Activated T-helper 1 cell treated with anti-CD3 and anti-CD28 coated beads, Interleukin-12 subunit alpha, Interleukin-12 subunit beta, Interleukin-2, Interleukin-4 antibody, amounts not matched to agents 30 ng/mL and 10 ng/mL and 1 ng/mL, durations not matched to agents 14 hours and 24 hours and 36 hours (primary cell): Measurements from ENCODE around the gene CUX1. TPM values are rescaled to one million over a fixed set of nuclear protein-coding genes. Genes with fewer than 3 reads are reported as not detected.
"Not testable (repeated sequence)": the region's sequence is repeated elsewhere in the genome, so short reads cannot be mapped to it uniquely, and the experiment has no call there.

Source experiments
- DNase-seq: peaks from one replicate; pipeline ENCODE4 v3.0.0; 2021; ENCODE audit warnings: low spot score
- H3K27ac Mint-ChIP-seq: one replicate; pipeline ENCODE4 v1.8.0; 2021; ENCODE audit warnings: mild to moderate bottlenecking, mixed read lengths
- H3K27me3 Mint-ChIP-seq: one replicate; pipeline ENCODE4 v1.8.0; 2022; ENCODE audit warnings: mild to moderate bottlenecking, moderate library complexity, mixed read lengths; ENCODE audit not compliant: insufficient read depth
- H3K36me3 Mint-ChIP-seq: one replicate; pipeline ENCODE4 v1.8.0; 2021; ENCODE audit warnings: low read depth, mixed read lengths
- H3K4me1 Mint-ChIP-seq: one replicate; pipeline ENCODE4 v1.8.0; 2021; ENCODE audit warnings: low read depth, mixed read lengths
- H3K4me3 Mint-ChIP-seq: one replicate; pipeline ENCODE4 v1.8.0; 2021; ENCODE audit warnings: mild to moderate bottlenecking, moderate library complexity, mixed read lengths
- H3K9me3 Mint-ChIP-seq: one replicate; pipeline ENCODE4 v1.8.0; 2021; ENCODE audit warnings: mixed read lengths
- intact Hi-C: fragments of 100-400 bp; cut with micrococcal nuclease; formaldehyde crosslinking; loops from one replicate; pipeline ENCODE4 v1.15.1; 2024
- total RNA-seq: library from RNA; stranded (reverse); gene quantifications from 2 replicates; pipeline ENCODE4 v1.2.3, GENCODE V29; 2022

The CUX1 gene
- total RNA-seq, 1 donor from 2014 or later = 26.9 TPM

- no peak overlapping the region for H3K27ac Mint-ChIP-seq
- intact Hi-C loops = no loop called here
- no peak for DNase-seq
- H3K9me3 Mint-ChIP-seq = no peaks in the 10 kb centered on the region
- no peak overlapping the region for H3K4me3 Mint-ChIP-seq
- H3K4me1 Mint-ChIP-seq = no peaks in the 10 kb centered on the region
- H3K27me3 Mint-ChIP-seq = no peaks in the 10 kb centered on the region
- no peaks in the 10 kb centered on the region for H3K36me3 Mint-ChIP-seq
Observed at GRCh38 chr7:101976411-101976810, 159.0 kb downstream of the CUX1 start.

- intact Hi-C loops = no loop called here
- Mint-ChIP-seq H3K27me3 (no peaks in the 10 kb centered on the region), H3K36me3 (no peaks in the 10 kb centered on the region), H3K4me3 (no peak overlapping the region), H3K4me1 (no peaks in the 10 kb centered on the region), H3K27ac (no peak overlapping the region), H3K9me3 (no peaks in the 10 kb centered on the region)
- DNase-seq = no peak
Observed at GRCh38 chr7:101977249-101977648, 159.8 kb downstream of the CUX1 start.

- Mint-ChIP-seq H3K27ac (no peak overlapping the region), H3K4me3 (no peak overlapping the region), H3K4me1 (no peaks in the 10 kb centered on the region), H3K36me3 (no peaks in the 10 kb centered on the region), H3K9me3 (no peaks in the 10 kb centered on the region), H3K27me3 (no peaks in the 10 kb centered on the region)
- intact Hi-C loops = no loop called here
- DNase-seq = no peak
Observed at GRCh38 chr7:101978683-101979082, 161.3 kb downstream of the CUX1 start.

- no peaks in the 10 kb centered on the region for H3K27me3 Mint-ChIP-seq
- H3K27ac Mint-ChIP-seq = no peak overlapping the region
- H3K4me3 Mint-ChIP-seq = no peak overlapping the region
- no peak for DNase-seq
- H3K36me3 Mint-ChIP-seq = no peaks in the 10 kb centered on the region
- H3K4me1 Mint-ChIP-seq = no peaks in the 10 kb centered on the region
- H3K9me3 Mint-ChIP-seq = no peaks in the 10 kb centered on the region
- intact Hi-C loops = no loop called here
Observed at GRCh38 chr7:101983147-101983811, 165.9 kb downstream of the CUX1 start.

DNA sequence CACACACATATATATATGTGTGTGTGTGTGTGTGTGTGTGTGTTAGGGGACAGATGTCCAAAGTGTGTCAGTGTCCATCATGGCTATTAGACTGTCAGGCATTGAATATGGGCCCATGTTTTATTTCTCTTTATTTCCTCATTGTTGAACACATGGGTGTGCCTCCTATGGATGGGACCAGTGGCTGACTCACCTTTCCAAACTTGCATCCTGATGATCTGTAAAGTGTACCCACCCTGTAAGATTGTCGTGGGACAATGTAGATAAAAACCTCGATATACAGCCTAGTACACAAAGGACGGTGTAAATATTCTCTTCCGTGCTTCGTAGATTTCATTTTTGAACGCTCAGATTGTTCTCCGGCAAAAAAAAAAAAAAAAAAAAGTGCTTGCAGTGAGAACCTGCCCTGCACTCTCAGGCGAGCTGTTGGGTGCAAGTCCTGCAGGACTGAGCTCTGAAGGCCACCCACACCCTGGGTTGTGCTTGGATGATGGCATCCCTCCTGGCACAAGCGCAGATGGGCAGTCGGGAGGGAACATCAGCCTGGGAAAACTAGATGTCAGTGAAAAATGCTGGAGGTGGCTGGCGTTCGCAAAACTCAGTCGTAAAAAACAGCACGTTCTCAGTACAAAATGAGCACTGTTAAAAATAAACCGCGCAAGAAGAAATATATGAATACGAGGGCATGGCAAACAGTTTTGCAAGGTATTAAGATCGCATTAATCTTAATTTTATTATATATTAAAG, 166.9 kb downstream of the CUX1 start:
- no peaks in the 10 kb centered on the region for H3K4me1 Mint-ChIP-seq
- no peak for DNase-seq
- intact Hi-C loops = no loop called here
- no peak overlapping the region for H3K27ac Mint-ChIP-seq
- no peaks in the 10 kb centered on the region for H3K27me3 Mint-ChIP-seq
- H3K4me3 Mint-ChIP-seq = no peak overlapping the region
- H3K36me3 Mint-ChIP-seq = no peaks in the 10 kb centered on the region
- H3K9me3 Mint-ChIP-seq = no peaks in the 10 kb centered on the region

DNA sequence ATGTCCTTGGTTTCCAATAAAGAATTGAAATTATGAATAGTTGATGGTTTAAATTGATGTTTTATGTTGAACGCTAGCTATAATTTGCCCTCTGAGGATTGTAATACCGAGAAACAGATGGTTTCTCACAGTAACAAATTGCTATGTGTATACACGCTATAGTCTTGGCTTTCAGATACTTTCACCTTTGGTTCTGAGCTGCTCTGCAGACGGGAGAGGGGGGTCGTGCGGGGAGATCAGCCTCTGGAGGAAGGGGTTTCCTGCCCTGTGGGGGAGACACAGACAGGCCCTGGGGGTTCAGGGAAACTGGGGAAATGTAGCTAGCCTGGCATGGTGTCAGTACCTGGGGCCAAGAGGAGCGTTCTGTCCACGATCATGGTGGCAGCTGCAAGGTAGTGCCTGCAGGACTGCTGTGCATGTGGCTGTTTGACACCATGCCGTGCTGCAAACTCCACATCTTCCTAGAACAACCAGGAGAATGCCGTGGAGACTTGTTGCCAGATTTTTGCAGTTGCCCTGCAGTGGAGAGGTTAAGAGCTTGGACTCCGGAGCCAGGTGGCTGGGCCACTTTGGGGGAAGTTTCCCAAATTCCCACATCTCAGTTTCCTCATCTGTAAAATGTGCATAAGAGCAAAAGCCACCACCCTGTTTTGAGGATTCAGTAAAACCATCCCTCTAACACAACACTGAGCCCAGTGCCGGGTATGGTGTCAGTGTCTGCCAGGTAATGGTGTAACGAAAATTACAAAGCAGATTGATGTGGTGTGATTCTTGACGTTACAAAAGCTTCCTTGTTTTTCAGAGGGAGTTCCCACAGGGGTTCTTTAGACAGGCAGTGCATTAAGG, 167.9 kb downstream of the CUX1 start:
- Mint-ChIP-seq H3K27me3 (no peaks in the 10 kb centered on the region), H3K4me3 (no peak overlapping the region), H3K36me3 (no peaks in the 10 kb centered on the region), H3K4me1 (no peaks in the 10 kb centered on the region), H3K27ac (no peak overlapping the region), H3K9me3 (no peaks in the 10 kb centered on the region)
- intact Hi-C loops = no loop called here
- DNase-seq = no peak

- Mint-ChIP-seq H3K27ac (no peak overlapping the region), H3K4me3 (no peak overlapping the region), H3K36me3 (no peaks in the 10 kb centered on the region), H3K4me1 (peaks cover 4% of the 10 kb centered on the region), H3K27me3 (no peaks in the 10 kb centered on the region), H3K9me3 (no peaks in the 10 kb centered on the region)
- no peak for DNase-seq
- intact Hi-C loops = no loop called here
Observed at GRCh38 chr7:101985903-101986734, 168.7 kb downstream of the CUX1 start.

GRCh38 chr7:101987494-101987893, 170.1 kb downstream of the CUX1 start:
- intact Hi-C loops = no loop called here
- H3K27ac Mint-ChIP-seq = no peak overlapping the region
- H3K36me3 Mint-ChIP-seq = no peaks in the 10 kb centered on the region
- H3K9me3 Mint-ChIP-seq = no peaks in the 10 kb centered on the region
- peaks cover 5% of the 10 kb centered on the region for H3K4me1 Mint-ChIP-seq
- no peak for DNase-seq
- H3K27me3 Mint-ChIP-seq = no peaks in the 10 kb centered on the region
- H3K4me3 Mint-ChIP-seq = no peak overlapping the region

DNA sequence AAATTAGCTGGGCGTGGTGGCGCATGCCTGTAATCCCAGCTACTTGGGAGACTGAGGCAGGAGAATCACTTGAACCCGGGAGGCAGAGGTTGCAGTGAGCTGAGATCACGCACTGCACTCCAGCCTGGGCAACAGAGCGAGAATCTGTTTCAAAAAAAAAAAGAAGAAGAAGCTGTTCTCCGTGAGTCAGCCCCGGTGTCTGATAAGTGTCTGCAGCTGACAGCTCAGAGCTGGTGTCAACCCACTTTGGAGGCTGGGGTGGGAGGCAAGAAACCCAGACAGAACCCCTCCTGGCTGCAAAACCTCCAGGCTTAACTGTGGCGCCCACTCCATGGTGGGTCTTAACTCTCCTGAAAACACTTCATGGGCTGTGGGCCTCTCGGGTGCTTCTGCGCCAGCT, 170.6 kb downstream of the CUX1 start:
- H3K27ac Mint-ChIP-seq, DNase-seq, H3K4me3 Mint-ChIP-seq, H3K27me3 Mint-ChIP-seq, intact Hi-C loops, H3K9me3 Mint-ChIP-seq, H3K4me1 Mint-ChIP-seq, H3K36me3 Mint-ChIP-seq: not testable (repeated sequence)

DNA sequence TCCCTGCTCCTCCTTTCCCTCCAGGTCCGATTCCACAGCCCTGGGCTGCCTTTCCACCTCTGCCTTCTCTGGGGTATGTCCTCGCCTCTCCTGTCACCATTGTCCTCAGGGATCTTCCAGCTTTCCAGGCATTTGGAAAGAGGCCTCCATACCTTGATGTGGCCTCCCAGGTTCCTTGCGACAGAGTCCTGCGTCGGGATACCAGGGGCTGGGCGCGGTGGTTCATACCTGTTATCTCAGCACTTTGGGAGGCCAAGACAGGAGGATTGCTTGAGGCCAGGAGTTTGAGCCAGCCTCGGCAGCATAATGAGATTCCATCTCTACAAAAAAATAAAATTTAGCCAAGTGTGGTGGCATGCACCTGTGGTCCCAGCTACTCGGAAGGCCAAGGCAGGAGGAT, 171.1 kb downstream of the CUX1 start:
- intact Hi-C loops = no loop called here
- Mint-ChIP-seq H3K4me1 (peaks cover 5% of the 10 kb centered on the region), H3K9me3 (no peaks in the 10 kb centered on the region)

GRCh38 chr7:101989101-101989500, 171.7 kb downstream of the CUX1 start:
- Mint-ChIP-seq H3K9me3 (no peaks in the 10 kb centered on the region), H3K4me3 (no peak overlapping the region), H3K27ac (no peak overlapping the region), H3K36me3 (no peaks in the 10 kb centered on the region), H3K4me1 (peaks cover 5% of the 10 kb centered on the region), H3K27me3 (no peaks in the 10 kb centered on the region)
- no peak for DNase-seq
- intact Hi-C loops = no loop called here

More for the DNA sequence above, 171.1 kb downstream of the CUX1 start:
- H3K4me3 Mint-ChIP-seq = no peak overlapping the region
- no peak for DNase-seq
- no peak overlapping the region for H3K27ac Mint-ChIP-seq
- no peaks in the 10 kb centered on the region for H3K27me3 Mint-ChIP-seq
- no peaks in the 10 kb centered on the region for H3K36me3 Mint-ChIP-seq

- DNase-seq = no peak
- Mint-ChIP-seq H3K36me3 (no peaks in the 10 kb centered on the region), H3K27ac (no peak overlapping the region), H3K4me3 (no peak overlapping the region), H3K4me1 (peaks cover 5% of the 10 kb centered on the region), H3K27me3 (no peaks in the 10 kb centered on the region), H3K9me3 (no peaks in the 10 kb centered on the region)
- intact Hi-C loops = no loop called here
Observed at GRCh38 chr7:101990811-101991418, 173.5 kb downstream of the CUX1 start.
